Mammary epithelial cell (primary cell): Measurements from ENCODE around the gene UBE4B.

Source experiments
- EZH2 ChIP-seq: IDR thresholded peaks from 2 replicates; pipeline ENCODE4 v1.6.1; 2012; ENCODE audit warnings: low read length, inconsistent platforms, borderline replicate concordance
- TF ChIP-seq, protein P1 (sequence below), 2 donors: IDR thresholded peaks in 1 of 2; conservative IDR thresholded peaks in 1 of 2; 2 replicates each; pipeline ENCODE4 v1.5.1; 2011 to 2012; ENCODE audit warnings: inconsistent platforms in 2 of 2, low read length in 2 of 2, mild to moderate bottlenecking in 2 of 2, control low read depth in 1 of 2, low read depth in 1 of 2; ENCODE audit not compliant: insufficient read depth in 1 of 2; ENCODE audit errors: extremely low read depth in 1 of 2

- TF ChIP-seq, protein P1, sequence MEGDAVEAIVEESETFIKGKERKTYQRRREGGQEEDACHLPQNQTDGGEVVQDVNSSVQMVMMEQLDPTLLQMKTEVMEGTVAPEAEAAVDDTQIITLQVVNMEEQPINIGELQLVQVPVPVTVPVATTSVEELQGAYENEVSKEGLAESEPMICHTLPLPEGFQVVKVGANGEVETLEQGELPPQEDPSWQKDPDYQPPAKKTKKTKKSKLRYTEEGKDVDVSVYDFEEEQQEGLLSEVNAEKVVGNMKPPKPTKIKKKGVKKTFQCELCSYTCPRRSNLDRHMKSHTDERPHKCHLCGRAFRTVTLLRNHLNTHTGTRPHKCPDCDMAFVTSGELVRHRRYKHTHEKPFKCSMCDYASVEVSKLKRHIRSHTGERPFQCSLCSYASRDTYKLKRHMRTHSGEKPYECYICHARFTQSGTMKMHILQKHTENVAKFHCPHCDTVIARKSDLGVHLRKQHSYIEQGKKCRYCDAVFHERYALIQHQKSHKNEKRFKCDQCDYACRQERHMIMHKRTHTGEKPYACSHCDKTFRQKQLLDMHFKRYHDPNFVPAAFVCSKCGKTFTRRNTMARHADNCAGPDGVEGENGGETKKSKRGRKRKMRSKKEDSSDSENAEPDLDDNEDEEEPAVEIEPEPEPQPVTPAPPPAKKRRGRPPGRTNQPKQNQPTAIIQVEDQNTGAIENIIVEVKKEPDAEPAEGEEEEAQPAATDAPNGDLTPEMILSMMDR (conservative IDR thresholded peaks at IDR 0.05 in 1 of 2, IDR thresholded peaks at IDR 0.05 in 1 of 2; ENCODE audit: extremely low read depth in 1 of 2, insufficient read depth in 1 of 2, low read depth in 1 of 2, low read length in 2 of 2) = no peak
- TF ChIP-seq EZH2 = no peak
Measured at GRCh38 chr1:10193288-10193687, 160.5 kb downstream of the UBE4B start.
